ENCODE results near the gene TBC1D9B. TPM values are rescaled to one million over a fixed set of nuclear protein-coding genes. Genes with fewer than 3 reads are reported as not detected.
A peak's percentile ranks its signal among the peaks of the same experiment; 100 is the strongest.

TBC1D9B gene
- total and polyA plus RNA-seq, 9 of the 15 experiments (the other 6 are each of a cell fraction or from before 2014, with no cell fraction given), result 2.9 to 59.1 (median 33.5) TPM

DNA sequence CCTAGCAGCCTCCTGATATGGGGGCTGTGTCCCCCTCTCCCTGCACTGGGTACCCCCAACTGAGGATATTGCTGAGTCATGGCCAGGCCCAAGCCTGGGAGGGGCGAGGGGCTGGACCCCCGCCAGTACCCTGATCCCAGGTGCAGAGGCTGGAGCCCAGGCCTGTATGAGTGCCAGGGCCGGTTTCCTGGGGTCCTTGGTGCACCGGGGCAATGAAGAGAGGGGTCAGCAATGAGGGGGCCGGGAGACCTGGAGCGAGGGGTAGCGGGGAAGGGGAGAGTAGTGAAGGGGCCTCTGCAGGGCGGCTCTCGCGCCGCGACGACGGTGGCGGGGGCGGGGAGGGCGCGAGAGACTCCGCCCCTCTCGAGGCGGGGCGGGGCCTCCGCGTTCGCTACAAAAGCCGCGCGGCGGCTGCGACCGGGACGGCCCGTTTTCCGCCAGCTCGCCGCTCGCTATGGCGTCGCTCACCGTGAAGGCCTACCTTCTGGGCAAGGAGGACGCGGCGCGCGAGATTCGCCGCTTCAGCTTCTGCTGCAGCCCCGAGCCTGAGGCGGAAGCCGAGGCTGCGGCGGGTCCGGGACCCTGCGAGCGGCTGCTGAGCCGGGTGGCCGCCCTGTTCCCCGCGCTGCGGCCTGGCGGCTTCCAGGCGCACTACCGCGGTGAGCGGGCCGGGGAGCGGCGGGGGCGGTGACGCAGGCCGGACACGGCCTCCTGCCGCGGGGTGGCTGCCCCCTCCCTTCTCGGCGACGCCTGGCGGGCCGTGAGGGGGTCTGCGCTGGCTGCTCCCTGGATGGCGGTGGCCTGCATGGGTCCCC, 87.0 kb downstream of the TBC1D9B start, which contains the start of gene SQSTM1 (continued):
- TF ChIP-seq, protein P1, sequence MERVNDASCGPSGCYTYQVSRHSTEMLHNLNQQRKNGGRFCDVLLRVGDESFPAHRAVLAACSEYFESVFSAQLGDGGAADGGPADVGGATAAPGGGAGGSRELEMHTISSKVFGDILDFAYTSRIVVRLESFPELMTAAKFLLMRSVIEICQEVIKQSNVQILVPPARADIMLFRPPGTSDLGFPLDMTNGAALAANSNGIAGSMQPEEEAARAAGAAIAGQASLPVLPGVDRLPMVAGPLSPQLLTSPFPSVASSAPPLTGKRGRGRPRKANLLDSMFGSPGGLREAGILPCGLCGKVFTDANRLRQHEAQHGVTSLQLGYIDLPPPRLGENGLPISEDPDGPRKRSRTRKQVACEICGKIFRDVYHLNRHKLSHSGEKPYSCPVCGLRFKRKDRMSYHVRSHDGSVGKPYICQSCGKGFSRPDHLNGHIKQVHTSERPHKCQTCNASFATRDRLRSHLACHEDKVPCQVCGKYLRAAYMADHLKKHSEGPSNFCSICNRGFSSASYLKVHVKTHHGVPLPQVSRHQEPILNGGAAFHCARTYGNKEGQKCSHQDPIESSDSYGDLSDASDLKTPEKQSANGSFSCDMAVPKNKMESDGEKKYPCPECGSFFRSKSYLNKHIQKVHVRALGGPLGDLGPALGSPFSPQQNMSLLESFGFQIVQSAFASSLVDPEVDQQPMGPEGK (CRISPR knock-in tag; IDR thresholded peaks at IDR 0.05; ENCODE audit: borderline replicate concordance), result no peak
- TF ChIP-seq RUNX1 (IDR thresholded peaks at IDR 0.05; ENCODE audit: low read depth), result no peak
- peak; percentile 98 for TF ChIP-seq ZNF316 (IDR thresholded peaks at IDR 0.05)
- peak; percentile 74; the same call in 1 of the 2 replicates for TF ChIP-seq CXXC5 (CRISPR knock-in tag; IDR thresholded peaks at IDR 0.05)
- TF ChIP-seq, protein P2, sequence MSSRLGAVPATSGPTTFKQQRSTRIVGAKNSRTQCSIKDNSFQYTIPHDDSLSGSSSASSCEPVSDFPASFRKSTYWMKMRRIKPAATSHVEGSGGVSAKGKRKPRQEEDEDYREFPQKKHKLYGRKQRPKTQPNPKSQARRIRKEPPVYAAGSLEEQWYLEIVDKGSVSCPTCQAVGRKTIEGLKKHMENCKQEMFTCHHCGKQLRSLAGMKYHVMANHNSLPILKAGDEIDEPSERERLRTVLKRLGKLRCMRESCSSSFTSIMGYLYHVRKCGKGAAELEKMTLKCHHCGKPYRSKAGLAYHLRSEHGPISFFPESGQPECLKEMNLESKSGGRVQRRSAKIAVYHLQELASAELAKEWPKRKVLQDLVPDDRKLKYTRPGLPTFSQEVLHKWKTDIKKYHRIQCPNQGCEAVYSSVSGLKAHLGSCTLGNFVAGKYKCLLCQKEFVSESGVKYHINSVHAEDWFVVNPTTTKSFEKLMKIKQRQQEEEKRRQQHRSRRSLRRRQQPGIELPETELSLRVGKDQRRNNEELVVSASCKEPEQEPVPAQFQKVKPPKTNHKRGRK (tag; IDR thresholded peaks at IDR 0.05), result no peak
- peak; percentile 95 for TF ChIP-seq SMAD1 (IDR thresholded peaks at IDR 0.05; ENCODE audit: low read depth, low read length, partially characterized antibody)
- TF ChIP-seq STAG1 (CRISPR knock-in tag; IDR thresholded peaks at IDR 0.05; ENCODE audit: borderline replicate concordance), result no peak
- no peak for TF ChIP-seq WHSC1 (IDR thresholded peaks at IDR 0.05; ENCODE audit: low read length)
- TF ChIP-seq NR4A1 (CRISPR knock-in tag; IDR thresholded peaks at IDR 0.05), result peak; percentile 55; the same call in 1 of the 2 replicates
- TF ChIP-seq NR4A1 (tag; IDR thresholded peaks at IDR 0.05), result no peak
- no peak for TF ChIP-seq COPS2 (conservative IDR thresholded peaks at IDR 0.05)
- no peak for TF ChIP-seq NR2C2 (CRISPR knock-in tag; IDR thresholded peaks at IDR 0.05)
- TF ChIP-seq NR2C2 (tag; IDR thresholded peaks at IDR 0.05), result peak; percentile 49
- TF ChIP-seq POLR2B (IDR thresholded peaks at IDR 0.05; ENCODE audit: low read depth, partially characterized antibody), result peak; percentile 96
- TF ChIP-seq, protein P3, sequence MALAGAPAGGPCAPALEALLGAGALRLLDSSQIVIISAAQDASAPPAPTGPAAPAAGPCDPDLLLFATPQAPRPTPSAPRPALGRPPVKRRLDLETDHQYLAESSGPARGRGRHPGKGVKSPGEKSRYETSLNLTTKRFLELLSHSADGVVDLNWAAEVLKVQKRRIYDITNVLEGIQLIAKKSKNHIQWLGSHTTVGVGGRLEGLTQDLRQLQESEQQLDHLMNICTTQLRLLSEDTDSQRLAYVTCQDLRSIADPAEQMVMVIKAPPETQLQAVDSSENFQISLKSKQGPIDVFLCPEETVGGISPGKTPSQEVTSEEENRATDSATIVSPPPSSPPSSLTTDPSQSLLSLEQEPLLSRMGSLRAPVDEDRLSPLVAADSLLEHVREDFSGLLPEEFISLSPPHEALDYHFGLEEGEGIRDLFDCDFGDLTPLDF (CRISPR knock-in tag; IDR thresholded peaks at IDR 0.05), result no peak
- TF ChIP-seq ARNT (IDR thresholded peaks at IDR 0.05), result no peak
- peak; percentile 79 for TF ChIP-seq CCNT2 (IDR thresholded peaks at IDR 0.05; ENCODE audit: borderline replicate concordance, extremely low read depth, insufficient read length, low read depth, low read length)
- TF ChIP-seq, protein P4, sequence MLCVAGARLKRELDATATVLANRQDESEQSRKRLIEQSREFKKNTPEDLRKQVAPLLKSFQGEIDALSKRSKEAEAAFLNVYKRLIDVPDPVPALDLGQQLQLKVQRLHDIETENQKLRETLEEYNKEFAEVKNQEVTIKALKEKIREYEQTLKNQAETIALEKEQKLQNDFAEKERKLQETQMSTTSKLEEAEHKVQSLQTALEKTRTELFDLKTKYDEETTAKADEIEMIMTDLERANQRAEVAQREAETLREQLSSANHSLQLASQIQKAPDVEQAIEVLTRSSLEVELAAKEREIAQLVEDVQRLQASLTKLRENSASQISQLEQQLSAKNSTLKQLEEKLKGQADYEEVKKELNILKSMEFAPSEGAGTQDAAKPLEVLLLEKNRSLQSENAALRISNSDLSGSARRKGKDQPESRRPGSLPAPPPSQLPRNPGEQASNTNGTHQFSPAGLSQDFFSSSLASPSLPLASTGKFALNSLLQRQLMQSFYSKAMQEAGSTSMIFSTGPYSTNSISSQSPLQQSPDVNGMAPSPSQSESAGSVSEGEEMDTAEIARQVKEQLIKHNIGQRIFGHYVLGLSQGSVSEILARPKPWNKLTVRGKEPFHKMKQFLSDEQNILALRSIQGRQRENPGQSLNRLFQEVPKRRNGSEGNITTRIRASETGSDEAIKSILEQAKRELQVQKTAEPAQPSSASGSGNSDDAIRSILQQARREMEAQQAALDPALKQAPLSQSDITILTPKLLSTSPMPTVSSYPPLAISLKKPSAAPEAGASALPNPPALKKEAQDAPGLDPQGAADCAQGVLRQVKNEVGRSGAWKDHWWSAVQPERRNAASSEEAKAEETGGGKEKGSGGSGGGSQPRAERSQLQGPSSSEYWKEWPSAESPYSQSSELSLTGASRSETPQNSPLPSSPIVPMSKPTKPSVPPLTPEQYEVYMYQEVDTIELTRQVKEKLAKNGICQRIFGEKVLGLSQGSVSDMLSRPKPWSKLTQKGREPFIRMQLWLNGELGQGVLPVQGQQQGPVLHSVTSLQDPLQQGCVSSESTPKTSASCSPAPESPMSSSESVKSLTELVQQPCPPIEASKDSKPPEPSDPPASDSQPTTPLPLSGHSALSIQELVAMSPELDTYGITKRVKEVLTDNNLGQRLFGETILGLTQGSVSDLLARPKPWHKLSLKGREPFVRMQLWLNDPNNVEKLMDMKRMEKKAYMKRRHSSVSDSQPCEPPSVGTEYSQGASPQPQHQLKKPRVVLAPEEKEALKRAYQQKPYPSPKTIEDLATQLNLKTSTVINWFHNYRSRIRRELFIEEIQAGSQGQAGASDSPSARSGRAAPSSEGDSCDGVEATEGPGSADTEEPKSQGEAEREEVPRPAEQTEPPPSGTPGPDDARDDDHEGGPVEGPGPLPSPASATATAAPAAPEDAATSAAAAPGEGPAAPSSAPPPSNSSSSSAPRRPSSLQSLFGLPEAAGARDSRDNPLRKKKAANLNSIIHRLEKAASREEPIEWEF (CRISPR knock-in tag; IDR thresholded peaks at IDR 0.05), result no peak

Data from K562 (cell line).